HepG2 (cell line): Measurements from ENCODE around the gene HOXD8. TPM values are rescaled to one million over a fixed set of nuclear protein-coding genes. Genes with fewer than 3 reads are reported as not detected.
A peak's percentile ranks its signal among the peaks of the same experiment; 100 is the strongest.

Experiments used
- ATAC-seq: fragments of 200-7000 bp; cut with Tn5 transposase; 3 replicates; pipeline ENCODE4 v1.9.1; 2020; ENCODE audit warnings: mild to moderate bottlenecking, moderate library complexity
- BruUV-seq: library from RNA; stranded (reverse); fragments of 400-500 nt; replicated peaks from 2 replicates; lab custom pipeline; 2021; lab: Mats Ljungman, UMichigan
- CTCF ChIA-PET: fragments of 300-600 bp; formaldehyde crosslinking; extraction: SDS; loops from one replicate; lab custom pipeline; 2021; ENCODE audit warnings: low total read pairs, inconsistent platforms, low intra/inter-chr PET ratio; lab: Yijun Ruan, JAX
- POLR2A ChIA-PET: fragments of 350-600 bp; sonication (Branson Sonifier 250); formaldehyde crosslinking; loops from one replicate; lab custom pipeline; 2020; ENCODE audit warnings: antibody characterized with exemption, inconsistent platforms; lab: Yijun Ruan, JAX
- DNase-seq: peaks from one replicate; pipeline ENCODE4 v3.0.0-alpha.2; 2015; ENCODE audit warnings: low spot score
- FAIRE-seq: peaks from 3 replicates; lab custom pipeline; 2011; peaks lifted over from hg19 to GRCh38; lab: Jason Lieb, UNC
- H2AFZ ChIP-seq: one replicate; pipeline ENCODE4 v1.6.1; 2011; ENCODE audit warnings: low read length, inconsistent platforms
- H3K27ac ChIP-seq: fragments of 300-600 bp; 3 replicates; pipeline ENCODE4 v1.8.0; 2011; ENCODE audit warnings: mixed run types, mild to moderate bottlenecking, mixed read lengths, low read length, inconsistent platforms; ENCODE audit not compliant: insufficient read depth; ENCODE audit errors: extremely low read length
- H3K27me3 ChIP-seq, 2 experiments: fragments of 200-600 bp in 1 of 2; 2 replicates in 1 of 2; 3 replicates in 1 of 2; pipeline versions ENCODE4 v1.6.0 to v1.8.0; 2011; ENCODE audit warnings: low read length in 2 of 2, mild to moderate bottlenecking in 2 of 2, moderate library complexity in 2 of 2, inconsistent platforms in 1 of 2; ENCODE audit not compliant: insufficient read depth in 2 of 2, control insufficient read depth in 1 of 2
- H3K36me3 ChIP-seq, 2 experiments: fragments of 200-600 bp in 1 of 2; replicated peaks in 1 of 2; 2 replicates in 1 of 2; 3 replicates in 1 of 2; pipeline versions ENCODE4 v1.5.1 to v1.8.0; 2011; ENCODE audit warnings: low read length in 2 of 2, inconsistent platforms in 1 of 2; ENCODE audit not compliant: insufficient read depth in 2 of 2, control insufficient read depth in 1 of 2
- H3K4me1 ChIP-seq: 2 replicates; pipeline ENCODE4 v1.5.1; 2012; ENCODE audit warnings: low read length, inconsistent platforms; ENCODE audit not compliant: insufficient read depth
- H3K4me2 ChIP-seq: 2 replicates; pipeline ENCODE4 v1.6.0; 2011; ENCODE audit warnings: low read depth, low read length, inconsistent platforms
- H3K4me3 ChIP-seq, 3 experiments: fragments of 200-600 bp in 1 of 3; sonication (generic), shearing (Covaris generic) in 1 of 3; replicated peaks in 1 of 3; 2 replicates each; pipeline ENCODE4 v1.5.1; 2011 to 2016; ENCODE audit warnings: low read length in 3 of 3, inconsistent platforms in 2 of 3, low read depth in 2 of 3, mild to moderate bottlenecking in 2 of 3, control low read depth in 1 of 3, mixed read lengths in 1 of 3; ENCODE audit not compliant: insufficient read depth in 1 of 3
- H3K79me2 ChIP-seq: one replicate; pipeline ENCODE4 v1.6.1; 2011; ENCODE audit warnings: low read length, inconsistent platforms; ENCODE audit not compliant: insufficient read depth
- H3K9ac ChIP-seq: 2 replicates; pipeline ENCODE4 v1.6.0; 2011; ENCODE audit warnings: mild to moderate bottlenecking, low read depth, low read length, inconsistent platforms; ENCODE audit not compliant: insufficient read depth
- H3K9me3 ChIP-seq: 2 replicates; pipeline ENCODE4 v1.5.1; 2012; ENCODE audit warnings: mild to moderate bottlenecking, low read length
- H4K20me1 ChIP-seq: 2 replicates; pipeline ENCODE4 v1.6.0; 2011; ENCODE audit warnings: inconsistent platforms, mild to moderate bottlenecking, low read length, moderate library complexity; ENCODE audit not compliant: insufficient read depth
- NFRKB ChIP-seq: fragments of 450-650 bp; IDR thresholded peaks from 2 replicates; pipeline ENCODE4 v1.6.1; 2017
- RARA ChIP-seq: IDR thresholded peaks from 2 replicates; pipeline ENCODE4 v1.6.1; 2016; ENCODE audit warnings: missing genetic modification reagents, missing compliant biosample characterization
- RXRA ChIP-seq: sonication (generic); formaldehyde crosslinking; IDR thresholded peaks from 2 replicates; pipeline ENCODE4 v1.5.1; 2020; ENCODE audit warnings: missing genetic modification reagents
- WGBS: methylation state at CpG from one replicate; pipeline ENCODE4 v1.1.6; 2017; ENCODE audit warnings: low lambda C conversion rate; 5-methylcytosine and 5-hydroxymethylcytosine counted together
- in situ Hi-C: cut with HindIII; loops from 2 replicates; pipeline ENCODE4 v1.10.0; 2017; ENCODE audit warnings: low pct_unique_long_range_greater_than_20kb; ENCODE audit not compliant: extremely low pct_ligation_motif_present
- intact Hi-C: fragments of 100-400 bp; cut with micrococcal nuclease; formaldehyde crosslinking; loops from one replicate; pipeline ENCODE4 v1.10.0; 2022; ENCODE audit not compliant: unreplicated experiment
- polyA plus RNA-seq, 8 experiments: library from polyadenylated mRNA; depleted of rRNA in 3 of 8; stranded (reverse) in 7 of 8; unstranded in 1 of 8; fragments of >200 nt; fragmentation: Illumina TruSeq in 4 of 8; extraction: Trizol in 4 of 8; gene quantifications; 2 replicates each; pipeline versions ENCODE4 v1.2.1 to v1.2.3, GENCODE V29; 2011 to 2016; ENCODE audit warnings: low read depth in 4 of 8, missing spikeins in 1 of 8, mixed read lengths in 1 of 8; ENCODE audit not compliant: insufficient read depth in 1 of 8
- total RNA-seq, 5 experiments: library from RNA; depleted of rRNA; stranded (reverse); fragments of >200 nt; fragmentation: Illumina TruSeq; extraction: Trizol; gene quantifications; 2 replicates each; pipeline ENCODE4 v1.2.3, GENCODE V29; 2016; ENCODE audit warnings: low read depth in 1 of 5
- TF ChIP-seq, protein P1 (sequence below): sonication (generic); formaldehyde crosslinking; IDR thresholded peaks from 2 replicates; pipeline ENCODE4 v1.5.1; 2020; ENCODE audit warnings: mild to moderate bottlenecking, moderate library complexity, missing genetic modification reagents
- TF ChIP-seq, protein P2 (sequence below): sonication (generic); formaldehyde crosslinking; conservative IDR thresholded peaks from 2 replicates; pipeline ENCODE4 v1.8.1; 2023; ENCODE audit warnings: missing genetic modification reagents

HOXD8 gene
- total and polyA plus RNA-seq, 2 of the 13 experiments (the other 11 are each of a cell fraction or from before 2014, with no cell fraction given): not detected

DNA sequence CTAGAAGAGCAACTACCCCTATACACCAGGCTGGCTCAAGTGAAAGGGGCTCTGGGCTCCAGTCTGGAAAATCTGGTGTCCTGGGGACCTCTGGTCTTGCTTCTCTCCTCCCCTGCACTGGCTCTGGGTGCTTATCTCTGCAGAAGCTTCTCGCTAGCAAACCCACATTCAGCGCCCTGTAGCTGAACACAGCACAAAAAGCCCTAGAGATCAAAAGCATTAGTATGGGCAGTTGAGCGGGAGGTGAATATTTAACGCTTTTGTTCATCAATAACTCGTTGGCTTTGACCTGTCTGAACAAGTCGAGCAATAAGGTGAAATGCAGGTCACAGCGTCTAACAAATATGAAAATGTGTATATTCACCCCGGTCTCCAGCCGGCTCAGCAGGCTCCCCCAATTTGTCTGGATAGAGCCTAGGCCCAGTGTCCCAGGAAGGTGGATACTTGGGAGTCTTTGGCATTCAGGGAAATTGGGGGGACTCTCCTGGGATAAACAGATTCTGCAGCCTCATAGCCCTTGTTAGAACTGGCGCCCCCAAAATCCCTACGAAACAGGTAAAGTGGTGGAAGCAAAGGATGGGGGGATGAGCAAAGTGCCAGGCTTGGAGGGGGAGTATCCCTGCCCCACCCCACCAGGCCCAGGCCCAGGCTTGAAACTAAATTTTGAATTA is 19.4 kb downstream of the HOXD8 start:
- ATAC-seq (peak; percentile 68), DNase-seq (no peak), FAIRE-seq (peak; percentile 12)
- WGBS: 28% methylated on average over 11 of the region's 11 CpGs
- POLR2A ChIA-PET: no interaction called here
- Histone ChIP-seq H3K4me3 (no peak overlapping the region; a peak in 1 of 6 replicates), H3K4me1 (peaks cover 21% of the 10 kb centered on the region), H2AFZ (no peak overlapping the region)
- BruUV-seq: no TSS peak
- TF ChIP-seq, protein P1, sequence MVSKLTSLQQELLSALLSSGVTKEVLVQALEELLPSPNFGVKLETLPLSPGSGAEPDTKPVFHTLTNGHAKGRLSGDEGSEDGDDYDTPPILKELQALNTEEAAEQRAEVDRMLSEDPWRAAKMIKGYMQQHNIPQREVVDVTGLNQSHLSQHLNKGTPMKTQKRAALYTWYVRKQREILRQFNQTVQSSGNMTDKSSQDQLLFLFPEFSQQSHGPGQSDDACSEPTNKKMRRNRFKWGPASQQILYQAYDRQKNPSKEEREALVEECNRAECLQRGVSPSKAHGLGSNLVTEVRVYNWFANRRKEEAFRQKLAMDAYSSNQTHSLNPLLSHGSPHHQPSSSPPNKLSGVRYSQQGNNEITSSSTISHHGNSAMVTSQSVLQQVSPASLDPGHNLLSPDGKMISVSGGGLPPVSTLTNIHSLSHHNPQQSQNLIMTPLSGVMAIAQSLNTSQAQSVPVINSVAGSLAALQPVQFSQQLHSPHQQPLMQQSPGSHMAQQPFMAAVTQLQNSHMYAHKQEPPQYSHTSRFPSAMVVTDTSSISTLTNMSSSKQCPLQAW (CRISPR knock-in tag): peak; percentile 15; the same call in 1 of the 2 replicates
- TF ChIP-seq, protein P2, sequence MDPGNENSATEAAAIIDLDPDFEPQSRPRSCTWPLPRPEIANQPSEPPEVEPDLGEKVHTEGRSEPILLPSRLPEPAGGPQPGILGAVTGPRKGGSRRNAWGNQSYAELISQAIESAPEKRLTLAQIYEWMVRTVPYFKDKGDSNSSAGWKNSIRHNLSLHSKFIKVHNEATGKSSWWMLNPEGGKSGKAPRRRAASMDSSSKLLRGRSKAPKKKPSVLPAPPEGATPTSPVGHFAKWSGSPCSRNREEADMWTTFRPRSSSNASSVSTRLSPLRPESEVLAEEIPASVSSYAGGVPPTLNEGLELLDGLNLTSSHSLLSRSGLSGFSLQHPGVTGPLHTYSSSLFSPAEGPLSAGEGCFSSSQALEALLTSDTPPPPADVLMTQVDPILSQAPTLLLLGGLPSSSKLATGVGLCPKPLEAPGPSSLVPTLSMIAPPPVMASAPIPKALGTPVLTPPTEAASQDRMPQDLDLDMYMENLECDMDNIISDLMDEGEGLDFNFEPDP (CRISPR knock-in tag): 0 out of 2 replicates have a peak, but pooled peaks have one; percentile 16
- TF ChIP-seq RXRA (CRISPR knock-in tag) (peak; percentile 23; the same call in 1 of the 2 replicates), NFRKB (no peak), RARA (CRISPR knock-in tag) (peak; percentile 65)
- TF ChIP-seq, all 625 proteins: peak for 4
- H3K27ac ChIP-seq: no peak overlapping the region
- H3K36me3 ChIP-seq: no peaks in the 10 kb centered on the region
- H3K79me2 ChIP-seq: no peaks in the 10 kb centered on the region
- H3K9me3 ChIP-seq: no peaks in the 10 kb centered on the region
- in situ Hi-C loops: no loop called here
- no peak overlapping the region for H3K9ac ChIP-seq
- H3K4me2 ChIP-seq: peak overlapping the region; percentile 37
- peaks cover 19 to 89% of the 10 kb centered on the region in 2 experiments for H3K27me3 ChIP-seq
- intact Hi-C loops: no loop called here
- no peaks in the 10 kb centered on the region for H4K20me1 ChIP-seq
- CTCF ChIA-PET: no interaction called here
